NCI-H2196 treated with DMSO at 0.1 percent for 48 hours (cell line): Measurements from ENCODE around the gene TP53INP2.
"Not testable (repeated sequence)": the region's sequence is repeated elsewhere in the genome, so short reads cannot be mapped to it uniquely, and the experiment has no call there.

Source experiments
- DNase-seq: peaks from one replicate; lab custom pipeline; 2025; ENCODE audit not compliant: unreplicated experiment; lab: John Stamatoyannopoulos, UW

The TP53INP2 gene

GRCh38 chr20:34720266-34720665 lies 16.1 kb downstream of the TP53INP2 start:
- no peak for DNase-seq

DNA sequence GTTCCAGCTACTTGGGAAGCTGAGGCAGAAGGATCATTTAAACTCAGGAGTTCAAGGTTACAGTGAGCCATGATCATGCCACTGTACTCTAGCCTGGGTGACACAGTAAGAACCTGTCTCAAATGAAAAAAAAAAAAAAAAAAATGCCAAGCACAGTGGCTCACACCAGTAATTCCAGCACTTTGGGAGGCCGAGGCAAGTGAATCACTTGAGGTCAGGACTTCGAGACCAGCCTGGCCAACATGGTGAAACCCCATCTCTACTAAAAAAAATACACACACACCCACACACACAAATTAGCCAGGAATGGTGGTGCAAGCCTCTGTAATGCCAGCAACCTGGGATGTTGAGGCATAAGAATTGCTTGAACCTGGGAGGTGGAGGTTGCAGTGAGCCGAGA lies 18.4 kb downstream of the TP53INP2 start:
- DNase-seq, result not testable (repeated sequence)

GRCh38 chr20:34724172-34724571 lies 20.0 kb downstream of the TP53INP2 start:
- no peak for DNase-seq

DNA sequence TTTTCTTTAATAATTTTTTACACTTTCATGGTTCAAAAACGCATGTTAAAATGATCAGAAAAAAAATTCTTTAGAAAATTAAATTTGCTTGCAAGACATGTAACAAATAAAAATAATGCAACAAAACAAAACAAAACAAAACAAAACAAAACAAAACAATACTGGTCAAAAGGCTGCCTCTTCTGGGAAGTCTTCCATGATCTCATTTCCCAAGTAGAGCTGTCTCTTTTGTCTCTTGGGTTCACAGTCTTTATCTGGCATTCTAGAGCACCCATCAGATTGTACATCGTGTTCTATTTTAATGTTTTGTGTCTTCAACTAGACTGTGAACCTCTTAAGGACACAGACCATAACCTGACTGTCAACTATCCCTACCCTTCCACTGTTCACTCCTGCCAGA lies 25.3 kb downstream of the TP53INP2 start:
- no peak for DNase-seq

DNA sequence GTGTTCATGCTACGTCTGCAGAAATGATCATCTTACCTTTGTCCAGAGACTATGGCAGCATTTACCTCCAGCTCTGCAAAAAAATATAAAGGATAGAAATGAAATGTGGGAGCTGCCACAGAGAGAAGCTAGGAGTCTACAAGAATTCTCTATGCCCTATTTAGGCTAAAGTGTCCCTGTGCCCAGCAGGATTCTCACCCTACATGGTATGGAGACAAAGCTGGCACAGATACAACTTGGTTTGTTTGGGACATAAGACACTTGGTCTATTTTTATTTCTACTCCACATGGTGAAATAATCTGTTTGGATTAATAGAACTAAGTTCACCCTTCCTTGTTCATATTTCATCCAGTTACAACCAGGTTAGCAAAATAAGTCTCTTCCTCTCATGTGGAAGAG lies 28.4 kb downstream of the TP53INP2 start:
- DNase-seq, result no peak

GRCh38 chr20:34736106-34736735 lies 32.1 kb downstream of the TP53INP2 start:
- DNase-seq, result no peak

GRCh38 chr20:34743039-34743438 lies 38.9 kb downstream of the TP53INP2 start:
- no peak for DNase-seq

DNA sequence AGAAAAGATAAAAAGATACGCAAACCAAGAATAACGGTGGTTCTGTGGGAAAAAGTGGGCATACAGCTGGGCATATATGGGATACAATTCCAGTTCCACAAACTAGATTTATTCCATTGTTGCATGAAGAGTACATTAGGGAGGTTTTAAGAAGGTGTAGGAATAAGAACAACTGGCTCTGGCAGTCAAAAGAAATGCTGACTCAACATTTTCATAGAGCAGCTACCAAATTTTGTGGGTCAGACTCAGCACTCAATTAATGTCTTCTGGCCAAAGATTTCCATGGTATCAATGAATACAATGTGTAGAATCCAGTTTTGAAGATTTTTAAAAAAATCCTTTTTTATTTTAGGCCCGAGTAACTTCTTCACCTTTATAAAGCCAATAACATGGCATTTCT lies 40.2 kb downstream of the TP53INP2 start:
- DNase-seq, result no peak

DNA sequence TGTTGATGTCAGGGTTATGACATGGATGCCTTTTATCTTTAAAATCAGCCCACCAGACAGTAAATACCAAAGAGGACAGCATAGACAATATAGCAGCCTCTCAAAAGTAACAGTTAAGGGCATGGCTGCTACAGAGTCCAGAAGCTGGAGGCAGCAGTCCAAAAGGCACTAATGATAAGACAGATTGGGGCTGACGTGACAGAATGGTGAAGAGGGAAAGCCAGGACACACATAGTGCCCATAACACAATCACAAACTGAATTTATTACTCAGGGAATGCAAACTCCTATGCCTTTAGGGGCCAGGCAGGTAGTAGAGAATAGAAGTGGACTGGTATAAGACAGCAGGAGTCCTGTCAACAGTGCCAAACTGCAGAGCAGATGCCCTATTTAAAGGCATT lies 40.7 kb downstream of the TP53INP2 start:
- DNase-seq, result no peak

GRCh38 chr20:34746674-34747073 lies 42.5 kb downstream of the TP53INP2 start:
- no peak for DNase-seq

- no peak for DNase-seq
Observed at GRCh38 chr20:34747479-34747878, 43.3 kb downstream of the TP53INP2 start.

- DNase-seq, result no peak
Observed at GRCh38 chr20:34748709-34749108, 44.6 kb downstream of the TP53INP2 start.

GRCh38 chr20:34750484-34750883 lies 46.3 kb downstream of the TP53INP2 start:
- DNase-seq, result no peak

GRCh38 chr20:34751453-34751852 lies 47.3 kb downstream of the TP53INP2 start:
- no peak for DNase-seq

DNA sequence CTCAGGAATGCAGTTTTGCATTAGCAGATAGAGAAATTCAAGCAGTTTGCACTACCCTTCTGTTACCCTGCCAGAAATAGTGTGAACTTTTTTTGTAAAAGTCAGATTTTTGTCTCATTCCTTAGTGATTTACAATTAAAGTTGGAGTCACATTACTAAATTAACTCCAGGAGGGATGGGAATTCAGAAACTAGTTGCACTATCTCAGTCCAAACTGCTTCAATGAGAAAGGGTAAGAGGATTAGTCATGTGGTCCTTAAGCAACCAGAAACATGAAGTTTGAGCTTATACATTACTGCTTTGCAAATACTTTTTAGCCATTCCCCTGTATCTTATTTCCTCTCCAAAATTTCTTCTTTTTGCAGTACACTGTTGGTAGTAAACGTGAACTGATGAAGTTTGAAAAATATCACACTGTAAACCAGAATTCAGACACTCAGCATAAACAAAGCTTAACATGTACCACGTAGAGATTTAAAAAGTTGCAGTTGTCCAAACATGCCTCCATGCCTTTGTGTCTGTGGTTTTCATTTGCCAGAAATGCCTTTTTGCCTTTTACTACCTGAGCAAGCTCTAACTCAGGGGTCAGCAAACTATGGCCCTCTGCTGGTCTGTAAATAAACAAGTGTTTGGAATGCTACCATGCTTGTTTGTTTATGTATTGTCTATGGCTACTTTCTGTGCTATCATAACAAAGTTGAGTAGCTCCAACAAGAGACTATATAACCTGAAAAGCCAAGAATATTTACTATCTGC lies 49.7 kb downstream of the TP53INP2 start:
- DNase-seq, result no peak

DNA sequence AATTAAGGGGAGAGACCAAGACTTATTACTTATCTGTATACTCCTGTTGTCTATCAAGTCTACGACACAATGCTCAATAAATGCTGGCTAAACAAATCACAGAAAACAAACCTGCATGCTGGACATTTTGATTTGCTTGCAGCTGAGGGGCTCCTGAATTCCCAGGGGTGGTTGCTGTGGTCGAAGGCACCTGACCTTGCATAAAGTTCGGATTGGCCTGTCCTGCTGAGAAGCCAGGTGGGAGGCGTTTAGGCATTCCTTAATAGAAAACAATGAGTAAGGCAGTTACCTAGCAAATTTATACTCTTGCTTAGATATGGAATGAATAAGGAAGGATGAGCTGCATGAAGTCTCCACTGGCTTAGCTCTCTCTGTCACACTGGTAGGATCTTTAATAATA lies 50.5 kb downstream of the TP53INP2 start:
- no peak for DNase-seq

DNA sequence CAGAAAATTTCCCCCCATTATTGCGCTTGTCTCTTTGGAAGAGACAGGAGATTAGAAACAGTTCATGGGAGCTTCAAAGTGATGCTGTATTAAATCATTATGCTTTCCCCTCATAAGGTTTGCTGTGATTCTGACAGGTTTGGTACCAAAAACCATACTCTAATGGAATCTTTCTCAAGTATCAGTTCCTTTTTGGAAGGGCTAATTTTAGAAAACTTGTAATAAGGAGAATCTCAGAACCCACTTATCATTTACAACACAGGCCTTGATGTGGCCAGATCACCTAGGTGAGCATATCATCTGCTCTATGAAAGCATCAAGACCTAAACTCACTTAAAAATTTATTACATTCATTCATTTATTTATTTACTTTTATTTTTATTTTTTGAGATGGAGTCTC lies 51.2 kb downstream of the TP53INP2 start:
- DNase-seq, result no peak

DNA sequence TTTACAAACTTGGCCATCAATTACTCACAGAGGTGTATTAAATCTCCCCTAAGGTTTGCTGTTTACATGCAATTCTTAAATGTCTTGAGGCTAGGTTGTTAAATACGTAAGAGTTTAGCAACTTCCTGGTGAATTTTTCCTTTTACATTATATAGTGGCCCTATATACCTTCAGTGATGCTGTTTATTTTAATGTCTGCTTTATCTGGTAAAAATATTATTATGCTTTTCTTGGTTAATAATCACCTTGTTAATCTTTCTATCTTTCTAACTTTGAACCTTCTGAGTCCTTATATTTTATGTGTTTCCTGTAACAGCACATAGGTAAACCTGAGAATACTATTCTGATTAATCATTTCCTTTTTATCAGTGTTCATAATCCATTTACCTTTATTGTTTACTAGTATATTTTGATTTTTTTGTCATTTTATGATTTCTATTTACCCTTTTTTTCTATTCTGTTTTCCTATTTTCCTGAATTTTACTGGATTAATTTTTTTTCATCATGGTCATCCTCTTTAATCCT lies 57.9 kb downstream of the TP53INP2 start:
- no peak for DNase-seq
